Osteoblast (primary cell): ENCODE measurements around the gene SCN8A. TPM values are rescaled to one million over a fixed set of nuclear protein-coding genes. Genes with fewer than 3 reads are reported as not detected.

Source experiments
- DNase-seq: peaks from one replicate; pipeline ENCODE4 v3.0.0; 2011; ENCODE audit warnings: low spot score, mixed read lengths; ENCODE audit not compliant: insufficient read length; ENCODE audit errors: missing footprints
- H2AFZ ChIP-seq: 2 replicates; pipeline ENCODE4 v1.6.0; 2011; ENCODE audit warnings: mild to moderate bottlenecking, low read length
- H3K27ac ChIP-seq: 2 replicates; pipeline ENCODE4 v1.5.1; 2011; ENCODE audit warnings: mild to moderate bottlenecking, low read depth, low read length, moderate library complexity
- H3K27me3 ChIP-seq: 2 replicates; pipeline ENCODE4 v1.6.0; 2012; ENCODE audit warnings: mild to moderate bottlenecking, control low read depth, inconsistent platforms, low read length, moderate library complexity; ENCODE audit not compliant: insufficient read depth
- H3K36me3 ChIP-seq: 2 replicates; pipeline ENCODE4 v1.5.1; 2011; ENCODE audit warnings: mild to moderate bottlenecking, low read length, control low read depth, moderate library complexity; ENCODE audit not compliant: insufficient read depth
- H3K4me1 ChIP-seq: 2 replicates; pipeline ENCODE4 v1.5.1; 2011; ENCODE audit warnings: mild to moderate bottlenecking, low read length, control low read depth, moderate library complexity; ENCODE audit not compliant: insufficient read depth
- H3K4me2 ChIP-seq: 2 replicates; pipeline ENCODE4 v1.6.0; 2011; ENCODE audit warnings: mild to moderate bottlenecking, low read length; ENCODE audit not compliant: insufficient read depth
- H3K4me3 ChIP-seq: fragments of 200-600 bp; sonication (generic); 3 replicates; pipeline ENCODE4 v1.5.1; 2012; ENCODE audit warnings: mild to moderate bottlenecking, low read length, inconsistent platforms; ENCODE audit not compliant: insufficient read depth
- H3K79me2 ChIP-seq: 2 replicates; pipeline ENCODE4 v1.6.0; 2012; ENCODE audit warnings: mild to moderate bottlenecking, low read length, control low read depth, inconsistent platforms; ENCODE audit not compliant: insufficient read depth
- H3K9me3 ChIP-seq: 2 replicates; pipeline ENCODE4 v1.5.1; 2011; ENCODE audit warnings: low read depth, low read length, control low read depth
- H4K20me1 ChIP-seq: 2 replicates; pipeline ENCODE4 v1.6.0; 2012; ENCODE audit warnings: mild to moderate bottlenecking, low read length, control low read depth; ENCODE audit not compliant: insufficient read depth
- CTCF ChIP-seq: IDR thresholded peaks from 2 replicates; pipeline ENCODE4 v1.5.1; 2011; ENCODE audit warnings: mild to moderate bottlenecking, low read depth, low read length, moderate library complexity; ENCODE audit errors: extremely low read depth
- total RNA-seq: library from RNA; depleted of rRNA; stranded (reverse); fragments of >200 nt; gene quantifications from 2 replicates; pipeline ENCODE4 v1.2.3, GENCODE V29; 2012

The SCN8A gene
- total RNA-seq, 1 donor = 26.4 TPM

DNA sequence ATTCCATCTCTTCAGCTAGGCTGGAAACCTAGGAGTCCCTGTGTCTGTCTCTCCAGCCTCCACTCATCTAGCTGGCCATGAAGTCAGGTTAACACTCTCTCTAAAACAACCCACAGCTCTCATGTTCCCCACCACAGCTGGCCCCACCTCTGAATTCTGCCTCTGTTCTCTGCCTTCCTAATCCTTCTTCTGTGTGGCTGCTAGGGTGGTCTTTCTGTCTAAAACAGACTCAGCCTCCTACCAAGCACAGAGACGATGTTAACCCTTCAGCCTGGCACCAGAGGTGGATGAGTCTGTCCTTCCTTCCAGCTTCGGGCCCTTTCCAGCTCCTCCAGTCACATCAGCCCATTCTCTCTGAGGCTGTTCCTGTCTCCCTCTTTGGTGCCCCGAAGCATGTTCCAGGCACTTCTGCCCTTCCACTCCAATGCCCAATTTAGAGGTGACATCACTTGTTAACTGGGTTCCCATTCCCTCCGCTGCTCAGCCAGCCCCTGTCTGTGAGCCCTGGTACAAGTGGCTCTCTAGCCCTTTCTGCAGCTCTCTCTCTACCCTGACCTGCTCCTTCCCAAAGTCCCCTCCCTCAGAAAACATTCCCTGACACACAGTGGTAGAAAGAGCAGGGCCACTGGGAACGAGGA lies 248.4 kb downstream of the SCN8A start:
- Histone ChIP-seq H3K4me2 (no peak overlapping the region), H2AFZ (no peak overlapping the region), H3K27me3 (peaks cover 64% of the 10 kb centered on the region), H3K9me3 (no peaks in the 10 kb centered on the region), H4K20me1 (peaks cover 2% of the 10 kb centered on the region), H3K79me2 (no peaks in the 10 kb centered on the region), H3K4me3 (no peak overlapping the region), H3K4me1 (no peaks in the 10 kb centered on the region), H3K27ac (no peak overlapping the region), H3K36me3 (no peaks in the 10 kb centered on the region)
- peak; percentile 74 for DNase-seq
- no peak for TF ChIP-seq CTCF

DNA sequence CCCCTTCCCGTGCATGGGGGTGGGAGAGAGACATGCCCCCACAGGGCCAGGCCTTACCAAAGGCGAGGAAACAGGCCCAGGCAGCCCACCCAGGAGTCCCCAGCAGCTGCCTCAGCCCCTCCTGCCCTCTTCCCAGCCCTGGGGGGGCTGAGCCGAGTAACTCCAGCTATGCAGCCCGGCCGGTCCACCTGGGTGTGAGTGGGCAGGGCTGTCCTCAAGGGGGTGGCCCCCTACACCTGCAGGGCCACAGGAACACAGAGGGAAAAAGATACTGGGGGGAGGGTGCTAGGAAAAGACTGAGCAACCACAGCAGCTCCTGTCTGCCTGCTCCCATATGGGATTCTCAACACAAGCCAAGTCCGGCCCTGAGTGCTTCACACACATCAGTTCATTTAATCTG lies 249.9 kb downstream of the SCN8A start:
- H3K9me3 ChIP-seq = no peaks in the 10 kb centered on the region
- H3K4me2 ChIP-seq = no peak overlapping the region
- H3K4me1 ChIP-seq = no peaks in the 10 kb centered on the region
- H2AFZ ChIP-seq = no peak overlapping the region
- H3K36me3 ChIP-seq = no peaks in the 10 kb centered on the region
- no peak overlapping the region for H3K27ac ChIP-seq
- H3K27me3 ChIP-seq = peaks cover 72% of the 10 kb centered on the region
- TF ChIP-seq CTCF = no peak
- peak; percentile 64 for DNase-seq
- no peak overlapping the region for H3K4me3 ChIP-seq
- no peaks in the 10 kb centered on the region for H3K79me2 ChIP-seq
- H4K20me1 ChIP-seq = peaks cover 2% of the 10 kb centered on the region

DNA sequence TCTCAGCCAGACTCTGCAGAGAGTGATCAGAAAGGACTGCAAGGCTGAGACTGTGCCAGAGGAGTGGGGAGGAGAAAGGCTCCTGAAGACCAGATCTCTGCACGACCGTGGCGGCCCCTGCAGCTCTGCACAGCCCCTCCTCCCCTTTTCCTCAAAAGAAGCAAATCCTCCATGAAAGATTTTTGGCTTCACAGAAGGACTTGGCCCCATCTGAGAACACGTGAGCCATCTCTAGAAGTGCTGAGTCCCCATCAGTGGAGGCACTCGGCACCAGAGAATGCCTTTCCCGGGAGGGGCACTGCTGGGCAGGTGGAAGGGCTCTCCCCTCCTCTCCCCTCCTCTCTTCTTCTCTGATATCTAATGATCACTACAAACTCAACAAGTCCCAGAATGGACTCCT lies 250.7 kb downstream of the SCN8A start:
- Histone ChIP-seq H3K27ac (no peak overlapping the region), H4K20me1 (peaks cover 2% of the 10 kb centered on the region), H3K36me3 (no peaks in the 10 kb centered on the region), H3K4me2 (no peak overlapping the region), H3K9me3 (no peaks in the 10 kb centered on the region), H3K79me2 (no peaks in the 10 kb centered on the region), H3K27me3 (peaks cover 75% of the 10 kb centered on the region), H2AFZ (no peak overlapping the region), H3K4me3 (no peak overlapping the region), H3K4me1 (no peaks in the 10 kb centered on the region)
- TF ChIP-seq CTCF = no peak
- DNase-seq = peak; percentile 82

- Histone ChIP-seq H3K4me3 (no peak overlapping the region), H3K27me3 (peaks cover 79% of the 10 kb centered on the region), H3K79me2 (no peaks in the 10 kb centered on the region), H3K9me3 (no peaks in the 10 kb centered on the region), H3K36me3 (no peaks in the 10 kb centered on the region), H4K20me1 (no peaks in the 10 kb centered on the region), H3K4me2 (no peak overlapping the region), H3K27ac (no peak overlapping the region), H2AFZ (no peak overlapping the region), H3K4me1 (peaks cover 3% of the 10 kb centered on the region)
- DNase-seq = peak; percentile 83
- no peak for TF ChIP-seq CTCF
Observed at GRCh38 chr12:51844854-51845253, 253.8 kb downstream of the SCN8A start.
